HG03460 (cell line): ENCODE results near the gene LEMD3.
A peak's percentile ranks its signal among the peaks of the same experiment; 100 is the strongest.

ENCODE experiments used
- ATAC-seq: cut with Tn5 transposase; IDR thresholded peaks from one replicate; pipeline ENCODE4 v1.9.1; 2021; ENCODE audit not compliant: unreplicated experiment

LEMD3 gene

GRCh38 chr12:65204886-65205525, 35.6 kb downstream of the LEMD3 start:
- ATAC-seq, result no peak

GRCh38 chr12:65205886-65206285, 36.5 kb downstream of the LEMD3 start:
- no peak for ATAC-seq

- ATAC-seq, result no peak
Measured at GRCh38 chr12:65208125-65208524, 38.7 kb downstream of the LEMD3 start.

- no peak for ATAC-seq
Measured at GRCh38 chr12:65208964-65209654, 39.7 kb downstream of the LEMD3 start.

- ATAC-seq, result peak; percentile 78
Measured at GRCh38 chr12:65209655-65210043, 40.3 kb downstream of the LEMD3 start.

GRCh38 chr12:65217086-65217485, 47.7 kb downstream of the LEMD3 start:
- no peak for ATAC-seq

GRCh38 chr12:65220761-65221160, 51.4 kb downstream of the LEMD3 start:
- no peak for ATAC-seq

- no peak for ATAC-seq
Measured at GRCh38 chr12:65229441-65229840, 60.1 kb downstream of the LEMD3 start.

GRCh38 chr12:65232476-65233077, 63.2 kb downstream of the LEMD3 start:
- no peak for ATAC-seq

GRCh38 chr12:65237153-65237552, 67.8 kb downstream of the LEMD3 start:
- ATAC-seq, result no peak

- no peak for ATAC-seq
Measured at GRCh38 chr12:65238609-65239008, 69.2 kb downstream of the LEMD3 start.

- no peak for ATAC-seq
Measured at GRCh38 chr12:65248656-65249633, 79.6 kb downstream of the LEMD3 start.

GRCh38 chr12:65252515-65252914, 83.1 kb downstream of the LEMD3 start:
- no peak for ATAC-seq

- no peak for ATAC-seq
Measured at GRCh38 chr12:65257986-65258385, 88.6 kb downstream of the LEMD3 start.

GRCh38 chr12:65259501-65259900, 90.1 kb downstream of the LEMD3 start:
- peak; percentile 83 for ATAC-seq

GRCh38 chr12:65263777-65264176, 94.4 kb downstream of the LEMD3 start:
- no peak for ATAC-seq

GRCh38 chr12:65266408-65266807, 97.0 kb downstream of the LEMD3 start:
- ATAC-seq, result no peak

- ATAC-seq, result no peak
Measured at GRCh38 chr12:65269603-65270002, 100.2 kb downstream of the LEMD3 start.

GRCh38 chr12:65274602-65275272, 105.4 kb downstream of the LEMD3 start:
- no peak for ATAC-seq

GRCh38 chr12:65275627-65276026, 106.2 kb downstream of the LEMD3 start:
- ATAC-seq, result no peak
